Loucy (cell line): Measurements from ENCODE around the gene MFSD6.

ENCODE experiments used
- H2AFZ ChIP-seq: fragments of 200-600 bp; sonication (generic); 2 replicates; pipeline ENCODE4 v1.6.0; 2016; ENCODE audit warnings: antibody characterized with exemption, mild to moderate bottlenecking, low read length, moderate library complexity
- H3F3A ChIP-seq: fragments of 200-600 bp; 2 replicates; pipeline ENCODE4 v1.6.0; 2016; ENCODE audit warnings: antibody characterized with exemption, low read depth, mild to moderate bottlenecking
- H3K27me3 ChIP-seq: fragments of 200-600 bp; sonication (generic); 2 replicates; pipeline ENCODE4 v1.6.1; 2014; ENCODE audit warnings: low read length, mild to moderate bottlenecking; ENCODE audit not compliant: insufficient read depth, poor library complexity, severe bottlenecking
- H3K36me3 ChIP-seq: fragments of 200-600 bp; sonication (generic); 2 replicates; pipeline ENCODE4 v1.6.1; 2016; ENCODE audit warnings: low read length; ENCODE audit not compliant: insufficient read depth
- H3K4me1 ChIP-seq: fragments of 200-600 bp; sonication (generic); 2 replicates; pipeline ENCODE4 v1.5.1; 2014; ENCODE audit warnings: low read length, mild to moderate bottlenecking; ENCODE audit not compliant: insufficient read depth, poor library complexity, severe bottlenecking
- H3K4me2 ChIP-seq: fragments of 200-600 bp; sonication (generic); 2 replicates; pipeline ENCODE4 v1.6.0; 2014; ENCODE audit warnings: antibody characterized with exemption, low read length, low read depth, mild to moderate bottlenecking; ENCODE audit not compliant: poor library complexity, severe bottlenecking
- H3K4me3 ChIP-seq: fragments of 200-600 bp; sonication (generic); 2 replicates; pipeline ENCODE4 v1.5.1; 2014; ENCODE audit warnings: low read length, mild to moderate bottlenecking, mixed read lengths; ENCODE audit not compliant: poor library complexity, severe bottlenecking
- H3K79me2 ChIP-seq: fragments of 200-600 bp; sonication (generic); 2 replicates; pipeline ENCODE4 v1.6.1; 2014; ENCODE audit warnings: low read length; ENCODE audit not compliant: insufficient read depth
- H3K9ac ChIP-seq: fragments of 200-600 bp; sonication (generic); 2 replicates; pipeline ENCODE4 v1.6.0; 2014; ENCODE audit warnings: mild to moderate bottlenecking, low read depth, low read length, moderate library complexity; ENCODE audit not compliant: poor library complexity, severe bottlenecking
- H3K9me2 ChIP-seq: fragments of 200-600 bp; sonication (generic); replicated peaks from 2 replicates; pipeline ENCODE4 v1.6.1; 2016; ENCODE audit warnings: low read depth, low read length, mixed read lengths
- H3K9me3 ChIP-seq: fragments of 200-600 bp; sonication (generic); 2 replicates; pipeline ENCODE4 v1.6.1; 2014; ENCODE audit warnings: mild to moderate bottlenecking, antibody characterized with exemption, low read length, low read depth; ENCODE audit not compliant: insufficient read depth
- H4K20me1 ChIP-seq: fragments of 200-600 bp; sonication (generic); 2 replicates; pipeline ENCODE4 v1.6.0; 2014; ENCODE audit warnings: antibody characterized with exemption, low read length, mild to moderate bottlenecking; ENCODE audit not compliant: insufficient read depth, poor library complexity, severe bottlenecking
- EZH2phosphoT487 ChIP-seq: fragments of 200-600 bp; IDR thresholded peaks from 2 replicates; pipeline ENCODE4 v1.6.1; 2018; ENCODE audit warnings: antibody characterized with exemption, mild to moderate bottlenecking, moderate library complexity, borderline replicate concordance
- TF ChIP-seq, protein P1 (sequence below): fragments of 200-600 bp; sonication (generic); conservative IDR thresholded peaks from 2 replicates; pipeline ENCODE4 v1.5.1; 2014; ENCODE audit warnings: mild to moderate bottlenecking, antibody characterized with exemption, low read length

Gene MFSD6

DNA sequence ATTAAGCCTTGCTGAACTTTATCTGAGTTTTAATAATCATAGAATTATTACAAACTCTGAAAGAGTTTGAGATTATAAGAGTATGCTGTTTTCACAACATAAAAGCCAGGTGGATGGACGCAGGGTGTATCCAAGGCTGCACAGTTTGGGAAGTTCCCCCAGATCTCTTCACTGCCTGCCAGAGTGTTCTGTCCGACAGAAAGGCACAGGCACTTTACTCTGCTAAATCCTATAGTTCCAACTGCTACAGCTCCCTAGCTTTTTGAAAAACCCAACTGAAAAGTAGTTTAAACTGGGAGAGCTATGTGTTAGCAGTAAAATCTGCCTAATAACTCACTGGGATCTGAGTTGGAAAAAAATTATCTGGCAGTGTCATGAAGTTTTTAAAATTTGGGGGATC lies 38.0 kb downstream of the MFSD6 start:
- Histone ChIP-seq H2AFZ (no peak overlapping the region), H3K9me3 (no peaks in the 10 kb centered on the region), H3K9me2 (no peaks in the 10 kb centered on the region), H3K4me1 (peaks cover 3% of the 10 kb centered on the region), H3K4me2 (no peak overlapping the region), H3K9ac (no peak overlapping the region), H3K27me3 (no peaks in the 10 kb centered on the region), H3F3A (no peaks in the 10 kb centered on the region), H3K4me3 (no peak overlapping the region), H3K36me3 (no peaks in the 10 kb centered on the region; the same call in 1 of the 2 replicates), H3K79me2 (peaks cover 37% of the 10 kb centered on the region), H4K20me1 (no peaks in the 10 kb centered on the region)
- TF ChIP-seq EZH2phosphoT487, result no peak

DNA sequence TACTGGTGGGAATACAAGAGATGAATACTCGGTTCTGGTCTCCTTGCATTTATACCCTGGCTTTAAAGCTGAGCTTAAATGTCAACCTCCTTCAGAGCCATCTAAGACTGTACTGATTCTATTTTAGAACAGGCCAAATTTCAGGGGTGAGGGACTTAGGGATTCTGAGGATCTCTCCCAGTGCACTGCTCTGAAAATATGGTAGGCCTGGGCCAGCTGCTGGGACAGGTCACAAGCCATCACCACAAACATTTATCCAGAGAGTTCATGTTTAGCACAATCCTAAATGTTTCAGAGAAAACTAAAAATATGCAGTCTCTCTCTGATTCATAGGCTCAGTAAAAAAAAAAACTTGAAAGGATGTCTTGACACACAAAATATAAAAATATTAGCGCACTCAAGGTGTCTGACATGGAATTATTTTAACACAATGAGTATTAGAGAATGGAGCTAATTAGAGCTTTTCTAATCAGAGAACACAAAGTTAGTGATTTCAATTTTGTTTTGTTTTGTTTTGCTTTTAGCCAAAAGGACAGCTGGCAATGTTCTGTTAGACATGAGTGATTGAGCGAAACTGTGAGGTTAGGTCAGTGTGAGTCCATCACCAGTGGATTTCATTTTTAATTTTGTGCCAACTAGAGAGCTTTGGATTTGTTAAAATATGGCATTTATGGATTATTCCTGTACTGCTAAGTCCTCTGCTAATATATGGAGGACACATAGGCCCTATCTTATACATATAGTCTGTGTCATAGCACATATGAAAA lies 38.8 kb downstream of the MFSD6 start:
- Histone ChIP-seq H3K9me2 (no peaks in the 10 kb centered on the region), H3K79me2 (peaks cover 29% of the 10 kb centered on the region), H3K4me1 (peaks cover 3% of the 10 kb centered on the region), H3K9me3 (no peaks in the 10 kb centered on the region), H4K20me1 (no peaks in the 10 kb centered on the region), H3F3A (no peaks in the 10 kb centered on the region), H3K27me3 (no peaks in the 10 kb centered on the region), H3K4me3 (no peak overlapping the region), H3K9ac (no peak overlapping the region), H3K4me2 (no peak overlapping the region), H2AFZ (no peak overlapping the region), H3K36me3 (no peaks in the 10 kb centered on the region; the same call in 1 of the 2 replicates)
- TF ChIP-seq EZH2phosphoT487, result no peak
- TF ChIP-seq, protein P1, sequence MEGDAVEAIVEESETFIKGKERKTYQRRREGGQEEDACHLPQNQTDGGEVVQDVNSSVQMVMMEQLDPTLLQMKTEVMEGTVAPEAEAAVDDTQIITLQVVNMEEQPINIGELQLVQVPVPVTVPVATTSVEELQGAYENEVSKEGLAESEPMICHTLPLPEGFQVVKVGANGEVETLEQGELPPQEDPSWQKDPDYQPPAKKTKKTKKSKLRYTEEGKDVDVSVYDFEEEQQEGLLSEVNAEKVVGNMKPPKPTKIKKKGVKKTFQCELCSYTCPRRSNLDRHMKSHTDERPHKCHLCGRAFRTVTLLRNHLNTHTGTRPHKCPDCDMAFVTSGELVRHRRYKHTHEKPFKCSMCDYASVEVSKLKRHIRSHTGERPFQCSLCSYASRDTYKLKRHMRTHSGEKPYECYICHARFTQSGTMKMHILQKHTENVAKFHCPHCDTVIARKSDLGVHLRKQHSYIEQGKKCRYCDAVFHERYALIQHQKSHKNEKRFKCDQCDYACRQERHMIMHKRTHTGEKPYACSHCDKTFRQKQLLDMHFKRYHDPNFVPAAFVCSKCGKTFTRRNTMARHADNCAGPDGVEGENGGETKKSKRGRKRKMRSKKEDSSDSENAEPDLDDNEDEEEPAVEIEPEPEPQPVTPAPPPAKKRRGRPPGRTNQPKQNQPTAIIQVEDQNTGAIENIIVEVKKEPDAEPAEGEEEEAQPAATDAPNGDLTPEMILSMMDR, result no peak

DNA sequence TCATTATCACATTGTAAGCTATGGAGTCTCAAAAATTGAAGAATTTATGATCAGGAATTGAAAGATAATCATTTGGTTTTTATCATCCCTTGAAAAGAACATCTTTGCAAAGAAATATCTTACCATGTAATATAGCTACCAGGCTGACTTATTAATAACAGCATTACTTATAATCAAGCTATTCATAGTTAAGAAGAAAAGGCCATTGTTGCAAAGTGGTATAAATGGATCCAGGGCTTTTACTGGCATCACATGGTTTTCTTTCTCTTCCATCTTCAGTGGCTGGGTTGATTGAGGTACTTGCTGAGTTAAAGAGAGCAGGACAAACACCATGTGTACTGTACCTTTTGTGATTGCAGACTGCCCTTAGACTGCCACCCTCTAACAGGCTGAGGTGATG lies 39.6 kb downstream of the MFSD6 start:
- Histone ChIP-seq H3K9me2 (no peaks in the 10 kb centered on the region), H3F3A (no peaks in the 10 kb centered on the region), H3K9me3 (no peaks in the 10 kb centered on the region), H3K4me2 (no peak overlapping the region), H3K4me1 (peaks cover 3% of the 10 kb centered on the region), H4K20me1 (no peaks in the 10 kb centered on the region), H3K36me3 (no peaks in the 10 kb centered on the region; the same call in 1 of the 2 replicates), H2AFZ (no peak overlapping the region), H3K9ac (no peak overlapping the region), H3K27me3 (no peaks in the 10 kb centered on the region), H3K79me2 (peaks cover 29% of the 10 kb centered on the region), H3K4me3 (no peak overlapping the region)
- TF ChIP-seq, protein P1, result no peak
- no peak for TF ChIP-seq EZH2phosphoT487

DNA sequence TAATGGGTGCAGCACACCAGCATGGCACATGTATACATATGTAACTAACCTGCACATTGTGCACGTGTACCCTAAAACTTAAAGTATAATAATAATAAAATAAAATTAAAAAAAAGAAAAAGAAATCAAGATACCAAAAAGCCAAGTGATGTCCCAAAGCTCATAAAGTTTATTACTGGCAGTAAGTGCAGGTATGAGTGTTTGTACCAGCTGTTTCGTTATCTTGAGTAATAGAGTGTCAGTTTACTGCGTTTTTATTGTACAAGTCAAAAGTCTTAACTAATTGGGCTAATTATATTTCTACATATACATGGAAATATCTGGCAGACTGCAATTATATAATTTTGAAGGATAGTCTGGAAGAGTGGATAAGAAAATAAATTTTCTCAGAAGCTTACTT lies 41.8 kb downstream of the MFSD6 start:
- no peaks in the 10 kb centered on the region for H3K27me3 ChIP-seq

More for the DNA sequence above, 41.8 kb downstream of the MFSD6 start:
- H3K4me3 ChIP-seq, result no peak overlapping the region
- no peaks in the 10 kb centered on the region for H3F3A ChIP-seq
- TF ChIP-seq EZH2phosphoT487, result no peak
- TF ChIP-seq, protein P1, result no peak
- no peaks in the 10 kb centered on the region for H3K9me2 ChIP-seq
- no peak overlapping the region for H3K4me2 ChIP-seq
- no peak overlapping the region for H3K9ac ChIP-seq
- H2AFZ ChIP-seq, result no peak overlapping the region
- peaks cover 4% of the 10 kb centered on the region for H3K36me3 ChIP-seq
- no peaks in the 10 kb centered on the region for H4K20me1 ChIP-seq
- H3K9me3 ChIP-seq, result no peaks in the 10 kb centered on the region
- H3K4me1 ChIP-seq, result no peaks in the 10 kb centered on the region
- peaks cover 14% of the 10 kb centered on the region for H3K79me2 ChIP-seq
